ENCODE measurements around the gene SMPDL3A. TPM values are rescaled to one million over a fixed set of nuclear protein-coding genes. Genes with fewer than 3 reads are reported as not detected.

Gene SMPDL3A
- total RNA-seq, 1 experiment from 2014 or later = 10.3 TPM

- Histone ChIP-seq H3K27me3 (replicated peaks; ENCODE audit: insufficient read depth, low read depth, low read length, poor library complexity) (no peaks in the 10 kb centered on the region), H3K4me3 (ENCODE audit: low read depth, low read length, poor library complexity, severe bottlenecking) (no peak overlapping the region), H3K4me1 (ENCODE audit: insufficient read depth, low read length, poor library complexity, severe bottlenecking) (peaks cover 5% of the 10 kb centered on the region), H3K9me3 (ENCODE audit: low read depth, low read length, poor library complexity, severe bottlenecking) (no peaks in the 10 kb centered on the region), H3K36me3 (ENCODE audit: insufficient read depth, low read length, poor library complexity, severe bottlenecking) (no peaks in the 10 kb centered on the region), H3K27ac (ENCODE audit: low read depth, low read length, poor library complexity, severe bottlenecking) (no peak overlapping the region)
- CTCF ChIA-PET = no interaction called here
- no peak for DNase-seq (ENCODE audit: low spot score)
- POLR2A ChIA-PET (ENCODE audit: low non-redundant PET) = no interaction called here
- intact Hi-C loops (cut with micrococcal nuclease; ENCODE audit: unreplicated experiment) = no loop called here
- no TSS peak for BruUV-seq (replicated peaks)
- TF ChIP-seq EZH2 (IDR thresholded peaks at IDR 0.05; ENCODE audit: borderline replicate concordance, low read depth, low read length, poor library complexity, severe bottlenecking) (no peak), CTCF (conservative IDR thresholded peaks at IDR 0.05; ENCODE audit: low read depth, low read length) (no peak)
Observed at GRCh38 chr6:122783401-122783800, 5.7 kb upstream of the SMPDL3A start.

DNA sequence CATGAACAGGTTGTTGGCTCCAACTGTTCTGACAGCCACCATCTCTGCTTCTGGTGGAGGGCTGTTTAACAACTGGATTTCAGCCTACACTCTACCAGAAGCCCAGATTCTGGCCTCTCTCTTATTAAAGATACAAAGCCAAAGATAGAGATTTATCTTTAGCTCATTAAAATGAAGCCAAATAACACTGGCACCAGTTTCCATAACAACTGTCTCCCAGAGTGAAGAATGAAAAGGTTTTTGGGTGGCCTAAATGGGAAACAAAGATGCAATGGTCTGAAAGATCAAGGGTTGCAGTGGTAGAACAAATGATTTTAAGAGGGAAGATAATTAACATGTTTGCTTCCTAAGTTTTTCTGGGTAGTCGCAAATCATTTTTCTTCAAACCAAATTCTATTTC is 3.2 kb upstream of the SMPDL3A start:
- no TSS peak for BruUV-seq (replicated peaks)
- ChIA-PET CTCF (no interaction called here), POLR2A (ENCODE audit: low non-redundant PET) (no interaction called here)
- no peak overlapping the region for H3K27ac ChIP-seq (ENCODE audit: low read depth, low read length, poor library complexity, severe bottlenecking)
- DNase-seq (ENCODE audit: low spot score) = no peak
- intact Hi-C loops (cut with micrococcal nuclease; ENCODE audit: unreplicated experiment) = no loop called here
- H3K27me3 ChIP-seq (replicated peaks; ENCODE audit: insufficient read depth, low read depth, low read length, poor library complexity) = no peaks in the 10 kb centered on the region
- H3K36me3 ChIP-seq (ENCODE audit: insufficient read depth, low read length, poor library complexity, severe bottlenecking) = no peaks in the 10 kb centered on the region
- TF ChIP-seq EZH2 (IDR thresholded peaks at IDR 0.05; ENCODE audit: borderline replicate concordance, low read depth, low read length, poor library complexity, severe bottlenecking) (no peak), CTCF (conservative IDR thresholded peaks at IDR 0.05; ENCODE audit: low read depth, low read length) (no peak)
- H3K4me3 ChIP-seq (ENCODE audit: low read depth, low read length, poor library complexity, severe bottlenecking) = no peak overlapping the region
- peaks cover 14% of the 10 kb centered on the region for H3K4me1 ChIP-seq (ENCODE audit: insufficient read depth, low read length, poor library complexity, severe bottlenecking)
- H3K9me3 ChIP-seq (ENCODE audit: low read depth, low read length, poor library complexity, severe bottlenecking) = no peaks in the 10 kb centered on the region

GRCh38 chr6:122787721-122788120 is 1.3 kb upstream of the SMPDL3A start:
- peaks cover 23% of the 10 kb centered on the region for H3K4me1 ChIP-seq (ENCODE audit: insufficient read depth, low read length, poor library complexity, severe bottlenecking)
- CTCF ChIA-PET = no interaction called here
- H3K27me3 ChIP-seq (replicated peaks; ENCODE audit: insufficient read depth, low read depth, low read length, poor library complexity) = no peaks in the 10 kb centered on the region
- intact Hi-C loops (cut with micrococcal nuclease; ENCODE audit: unreplicated experiment) = no loop called here
- H3K9me3 ChIP-seq (ENCODE audit: low read depth, low read length, poor library complexity, severe bottlenecking) = no peaks in the 10 kb centered on the region
- H3K4me3 ChIP-seq (ENCODE audit: low read depth, low read length, poor library complexity, severe bottlenecking) = no peak overlapping the region
- no TSS peak for BruUV-seq (replicated peaks)
- no peak for TF ChIP-seq CTCF (conservative IDR thresholded peaks at IDR 0.05; ENCODE audit: low read depth, low read length)
- TF ChIP-seq EZH2 (IDR thresholded peaks at IDR 0.05; ENCODE audit: borderline replicate concordance, low read depth, low read length, poor library complexity, severe bottlenecking) = no peak
- H3K36me3 ChIP-seq (ENCODE audit: insufficient read depth, low read length, poor library complexity, severe bottlenecking) = no peaks in the 10 kb centered on the region
- POLR2A ChIA-PET (ENCODE audit: low non-redundant PET) = no interaction called here
- no peak overlapping the region for H3K27ac ChIP-seq (ENCODE audit: low read depth, low read length, poor library complexity, severe bottlenecking)
- DNase-seq (ENCODE audit: low spot score) = no peak
